ENCODE measurements around the gene GJD4. TPM values are rescaled to one million over a fixed set of nuclear protein-coding genes. Genes with fewer than 3 reads are reported as not detected.

Gene GJD4
- total and polyA plus RNA-seq, 2 donors (not counting 1 experiment from before 2014, with no cell fraction given), result not detected

- 98% methylated on average over 7 of the region's 8 CpGs for WGBS (ENCODE audit: insufficient coverage)
- no peak overlapping the region for H3K9ac ChIP-seq (ENCODE audit: low read length)
- H3K4me3 Mint-ChIP-seq, result no peak overlapping the region
- POLR2A ChIA-PET, result no interaction called here
- peaks cover 19% of the 10 kb centered on the region for H3K4me1 Mint-ChIP-seq
- H3K4me1 ChIP-seq (ENCODE audit: control insufficient read depth in 2 of 2, insufficient read depth in 2 of 2, low read length in 2 of 2), result peaks cover 12 to 20% of the 10 kb centered on the region in 2 donors
- H3K79me2 ChIP-seq (ENCODE audit: control insufficient read depth, insufficient read depth, low read length), result peaks cover 3% of the 10 kb centered on the region
- H2AFZ ChIP-seq (ENCODE audit: insufficient read depth, low read depth, low read length, poor library complexity, severe bottlenecking), result no peak overlapping the region
- H4K20me1 ChIP-seq (ENCODE audit: control insufficient read depth, insufficient read depth, low read length, poor library complexity, severe bottlenecking), result peaks cover 8% of the 10 kb centered on the region
- H3K9me3 ChIP-seq (ENCODE audit: control extremely low read depth in 1 of 3, control insufficient read depth in 2 of 3, insufficient read depth in 1 of 3, low read length in 2 of 3), result no peaks in the 10 kb centered on the region
- H3K27ac ChIP-seq (ENCODE audit: low read length in 2 of 2), result no peak overlapping the region
- CTCF ChIA-PET, result interaction anchor here (0.6 to 5.7 kb wide), 3 partner anchors 11 to 326 kb away, joined by 3 to 22 read pairs (median 3); no protein-coding TSS in a partner anchor
- no peaks in the 10 kb centered on the region for H3K27me3 Mint-ChIP-seq
- ATAC-seq (ENCODE audit: low read depth), result no peak
- no peak overlapping the region for H3K4me3 ChIP-seq (ENCODE audit: control extremely low read depth in 1 of 5, extremely low read depth in 1 of 5, insufficient read depth in 1 of 5, low read depth in 2 of 5, low read length in 4 of 5)
- H3K27me3 ChIP-seq (replicated peaks in 1 of 4; ENCODE audit: control extremely low read depth in 1 of 4, control insufficient read depth in 3 of 4, insufficient read depth in 4 of 4, low read length in 3 of 4), result no peaks in the 10 kb centered on the region
- no peak for DNase-seq
- H3K36me3 ChIP-seq (replicated peaks in 1 of 2; ENCODE audit: control extremely low read depth in 1 of 2, control insufficient read depth in 1 of 2, extremely low read depth in 1 of 2, insufficient read depth in 2 of 2, low read length in 1 of 2), result peaks cover 0 to 52% of the 10 kb centered on the region in 2 experiments
- no peaks in the 10 kb centered on the region for H3K9me3 Mint-ChIP-seq (ENCODE audit: insufficient read depth)
- TF ChIP-seq CTCF (IDR thresholded peaks at IDR 0.05) (no peak), EZH2 (IDR thresholded peaks at IDR 0.05; ENCODE audit: borderline replicate concordance, insufficient read depth, low read depth, low read length, poor library complexity, severe bottlenecking) (no peak)
- intact Hi-C loops (cut with micrococcal nuclease), result no loop called here
- no peak overlapping the region for H3K27ac Mint-ChIP-seq
- H3K4me2 ChIP-seq (replicated peaks; ENCODE audit: low read depth, low read length, poor library complexity, severe bottlenecking), result no peak overlapping the region
Observed at GRCh38 chr10:35565602-35566081, 39.5 kb upstream of the GJD4 start.

- no peaks in the 10 kb centered on the region for H3K9me3 ChIP-seq (ENCODE audit: control extremely low read depth in 1 of 3, control insufficient read depth in 2 of 3, insufficient read depth in 1 of 3, low read length in 2 of 3)
- CTCF ChIA-PET, result no interaction called here
- ATAC-seq (ENCODE audit: low read depth), result no peak
- peaks cover 0 to 44% of the 10 kb centered on the region in 2 experiments for H3K36me3 ChIP-seq (replicated peaks in 1 of 2; ENCODE audit: control extremely low read depth in 1 of 2, control insufficient read depth in 1 of 2, extremely low read depth in 1 of 2, insufficient read depth in 2 of 2, low read length in 1 of 2)
- TF ChIP-seq EZH2 (IDR thresholded peaks at IDR 0.05; ENCODE audit: borderline replicate concordance, insufficient read depth, low read depth, low read length, poor library complexity, severe bottlenecking) (no peak), CTCF (IDR thresholded peaks at IDR 0.05) (no peak)
- Mint-ChIP-seq H3K4me1 (peaks cover 19% of the 10 kb centered on the region), H3K4me3 (no peak overlapping the region), H3K27ac (no peak overlapping the region), H3K9me3 (ENCODE audit: insufficient read depth) (no peaks in the 10 kb centered on the region), H3K27me3 (no peaks in the 10 kb centered on the region)
- POLR2A ChIA-PET, result no interaction called here
- DNase-seq, result no peak
- intact Hi-C loops (cut with micrococcal nuclease), result no loop called here
- H3K9ac ChIP-seq (ENCODE audit: low read length), result no peak overlapping the region
- H3K4me2 ChIP-seq (replicated peaks; ENCODE audit: low read depth, low read length, poor library complexity, severe bottlenecking), result no peak overlapping the region
- H3K27ac ChIP-seq (ENCODE audit: low read length in 2 of 2), result no peak overlapping the region
- peaks cover 12 to 20% of the 10 kb centered on the region in 2 donors for H3K4me1 ChIP-seq (ENCODE audit: control insufficient read depth in 2 of 2, insufficient read depth in 2 of 2, low read length in 2 of 2)
- peaks cover 8% of the 10 kb centered on the region for H4K20me1 ChIP-seq (ENCODE audit: control insufficient read depth, insufficient read depth, low read length, poor library complexity, severe bottlenecking)
- H3K27me3 ChIP-seq (replicated peaks in 1 of 4; ENCODE audit: control extremely low read depth in 1 of 4, control insufficient read depth in 3 of 4, insufficient read depth in 4 of 4, low read length in 3 of 4), result no peaks in the 10 kb centered on the region
- WGBS (ENCODE audit: insufficient coverage), result 98% methylated on average over 6 of the region's 6 CpGs
- no peak overlapping the region for H2AFZ ChIP-seq (ENCODE audit: insufficient read depth, low read depth, low read length, poor library complexity, severe bottlenecking)
- no peaks in the 10 kb centered on the region for H3K79me2 ChIP-seq (ENCODE audit: control insufficient read depth, insufficient read depth, low read length)
- no peak overlapping the region for H3K4me3 ChIP-seq (ENCODE audit: control extremely low read depth in 1 of 5, extremely low read depth in 1 of 5, insufficient read depth in 1 of 5, low read depth in 2 of 5, low read length in 4 of 5)
Observed at GRCh38 chr10:35567951-35568350, 37.2 kb upstream of the GJD4 start.
